HepG2 (cell line): ENCODE results near the gene TSPAN7. TPM values are rescaled to one million over a fixed set of nuclear protein-coding genes. Genes with fewer than 3 reads are reported as not detected.

Experiments
- ARID2 ChIP-seq: sonication (generic); formaldehyde crosslinking; IDR thresholded peaks from 2 replicates; pipeline ENCODE4 v1.8.1; 2022; ENCODE audit warnings: mild to moderate bottlenecking, missing genetic modification reagents, borderline replicate concordance
- ATF7 ChIP-seq, 2 experiments: fragments of 450-650 bp in 1 of 2; sonication (generic) in 1 of 2; formaldehyde crosslinking in 1 of 2; IDR thresholded peaks; 2 replicates each; pipeline versions ENCODE4 v1.4.0 to v1.6.1; 2016 to 2020; ENCODE audit warnings: antibody characterized with exemption in 1 of 2, mild to moderate bottlenecking in 1 of 2, missing genetic modification reagents in 1 of 2
- ATM ChIP-seq: fragments of 450-650 bp; IDR thresholded peaks from 2 replicates; pipeline ENCODE4 v1.7.1; 2017; ENCODE audit warnings: mild to moderate bottlenecking, borderline replicate concordance
- CTCF ChIP-seq: sonication (generic); formaldehyde crosslinking; IDR thresholded peaks from 2 replicates; pipeline ENCODE4 v1.5.0; 2020; ENCODE audit warnings: mild to moderate bottlenecking, missing genetic modification reagents, moderate library complexity
- EP300 ChIP-seq, 3 experiments: sonication (generic) in 1 of 3; formaldehyde crosslinking in 1 of 3; IDR thresholded peaks; 2 replicates each; pipeline versions ENCODE4 v1.5.1 to v1.6.1; 2011 to 2020; ENCODE audit warnings: low read depth in 2 of 3, low read length in 2 of 3, borderline replicate concordance in 1 of 3, improper control_type of control experiment in 1 of 3, mild to moderate bottlenecking in 1 of 3, missing genetic modification reagents in 1 of 3, moderate library complexity in 1 of 3
- GATAD1 ChIP-seq: IDR thresholded peaks from 2 replicates; pipeline ENCODE4 v1.6.1; 2016; ENCODE audit warnings: missing genetic modification reagents, missing compliant biosample characterization
- MAX ChIP-seq: IDR thresholded peaks from 2 replicates; pipeline ENCODE4 v1.6.1; 2012; ENCODE audit warnings: inconsistent platforms
- MYC ChIP-seq: sonication (generic); formaldehyde crosslinking; IDR thresholded peaks from 2 replicates; pipeline ENCODE4 v1.9.0; 2021; ENCODE audit warnings: missing genetic modification reagents, borderline replicate concordance
- NFYB ChIP-seq: sonication (generic); formaldehyde crosslinking; IDR thresholded peaks from 2 replicates; pipeline ENCODE4 v1.4.0; 2020; ENCODE audit warnings: missing genetic modification reagents
- NR1H2 ChIP-seq: sonication (generic); formaldehyde crosslinking; IDR thresholded peaks from 2 replicates; pipeline ENCODE4 v1.8.1; 2022; ENCODE audit warnings: low read depth, missing genetic modification reagents, borderline replicate concordance
- PAX8 ChIP-seq: sonication (generic); formaldehyde crosslinking; IDR thresholded peaks from 2 replicates; pipeline ENCODE4 v1.8.0; 2022; ENCODE audit warnings: mild to moderate bottlenecking, missing genetic modification reagents, borderline replicate concordance
- PRDM15 ChIP-seq: sonication (generic); formaldehyde crosslinking; IDR thresholded peaks from 2 replicates; pipeline ENCODE4 v1.4.0; 2020; ENCODE audit warnings: missing genetic modification reagents
- RORA ChIP-seq: sonication (generic); formaldehyde crosslinking; IDR thresholded peaks from 2 replicates; pipeline ENCODE4 v1.5.0; 2020; ENCODE audit warnings: mild to moderate bottlenecking, missing genetic modification reagents, moderate library complexity
- STAG1 ChIP-seq: sonication (generic); formaldehyde crosslinking; IDR thresholded peaks from 2 replicates; pipeline ENCODE4 v1.4.0; 2020; ENCODE audit warnings: missing genetic modification reagents
- TOPORS ChIP-seq: sonication (generic); formaldehyde crosslinking; IDR thresholded peaks from 2 replicates; pipeline ENCODE4 v1.8.0; 2023; ENCODE audit warnings: mild to moderate bottlenecking, missing genetic modification reagents
- ZKSCAN1 ChIP-seq: fragments of 150-350 bp; IDR thresholded peaks from 2 replicates; pipeline ENCODE4 v1.6.1; 2014; ENCODE audit warnings: low read length
- ZNF235 ChIP-seq: sonication (generic); formaldehyde crosslinking; IDR thresholded peaks from 2 replicates; pipeline ENCODE4 v1.8.1; 2023; ENCODE audit warnings: mild to moderate bottlenecking, missing genetic modification reagents, borderline replicate concordance
- ZNF326 ChIP-seq: sonication (generic); formaldehyde crosslinking; IDR thresholded peaks from 2 replicates; pipeline ENCODE4 v1.4.0; 2020; ENCODE audit warnings: missing genetic modification reagents, borderline replicate concordance
- ZNF687 ChIP-seq: sonication (generic); formaldehyde crosslinking; IDR thresholded peaks from 2 replicates; pipeline ENCODE4 v1.5.1; 2020; ENCODE audit warnings: mild to moderate bottlenecking, missing genetic modification reagents, moderate library complexity
- polyA plus RNA-seq, 8 experiments: library from polyadenylated mRNA; depleted of rRNA in 3 of 8; stranded (reverse) in 7 of 8; unstranded in 1 of 8; fragments of >200 nt; fragmentation: Illumina TruSeq in 4 of 8; extraction: Trizol in 4 of 8; gene quantifications; 2 replicates each; pipeline versions ENCODE4 v1.2.1 to v1.2.3, GENCODE V29; 2011 to 2016; ENCODE audit warnings: low read depth in 4 of 8, missing spikeins in 1 of 8, mixed read lengths in 1 of 8; ENCODE audit not compliant: insufficient read depth in 1 of 8
- total RNA-seq, 5 experiments: library from RNA; depleted of rRNA; stranded (reverse); fragments of >200 nt; fragmentation: Illumina TruSeq; extraction: Trizol; gene quantifications; 2 replicates each; pipeline ENCODE4 v1.2.3, GENCODE V29; 2016; ENCODE audit warnings: low read depth in 1 of 5

TSPAN7 gene
- total and polyA plus RNA-seq, 2 of the 13 experiments (the other 11 are each of a cell fraction or from before 2014, with no cell fraction given) = 21.4 to 47.1 TPM

- TF ChIP-seq ZNF687 = peak; percentile 62
- no peak for TF ChIP-seq ZNF326 (CRISPR knock-in tag)
- no peak for TF ChIP-seq PAX8 (CRISPR knock-in tag)
- TF ChIP-seq ZNF235 (CRISPR knock-in tag) = no peak
- TF ChIP-seq GATAD1 (CRISPR knock-in tag) = no peak
- 0 out of 2 replicates have a peak, but pooled peaks have one; percentile 41 for TF ChIP-seq MYC (CRISPR knock-in tag)
- no peak for TF ChIP-seq TOPORS (CRISPR knock-in tag)
- no peak for TF ChIP-seq STAG1 (CRISPR knock-in tag)
- no peak for TF ChIP-seq RORA (CRISPR knock-in tag)
- no peak for TF ChIP-seq NR1H2 (CRISPR knock-in tag)
- TF ChIP-seq ATM = no peak
- TF ChIP-seq EP300 (IDR thresholded peaks at IDR 0.05; ENCODE audit: low read depth in 2 of 2, low read length in 2 of 2) = no peak
- no peak for TF ChIP-seq EP300 (CRISPR knock-in tag; IDR thresholded peaks at IDR 0.05; ENCODE audit: borderline replicate concordance)
- peak; percentile 48; the same call in 1 of the 2 replicates for TF ChIP-seq MAX
- TF ChIP-seq NFYB = no peak
- peak; percentile 89 for TF ChIP-seq ATF7 (IDR thresholded peaks at IDR 0.05)
- TF ChIP-seq ATF7 (CRISPR knock-in tag; IDR thresholded peaks at IDR 0.05) = peak; percentile 48; the same call in 1 of the 2 replicates
- TF ChIP-seq ARID2 = no peak
- peak; percentile 53 for TF ChIP-seq CTCF (CRISPR knock-in tag)
- TF ChIP-seq ZKSCAN1 = no peak
- no peak for TF ChIP-seq PRDM15
Measured at GRCh38 chrX:38561951-38562719, 793 bp downstream of the TSPAN7 start (continued).
